UCSD-AML1 (cell line): Measurements from ENCODE around the gene AMMECR1.
"Not testable (repeated sequence)": the region's sequence is repeated elsewhere in the genome, so short reads cannot be mapped to it uniquely, and the experiment has no call there.

ENCODE experiments used
- DNase-seq: peaks from one replicate; lab custom pipeline; 2025; ENCODE audit not compliant: unreplicated experiment; lab: John Stamatoyannopoulos, UW

The AMMECR1 gene

DNA sequence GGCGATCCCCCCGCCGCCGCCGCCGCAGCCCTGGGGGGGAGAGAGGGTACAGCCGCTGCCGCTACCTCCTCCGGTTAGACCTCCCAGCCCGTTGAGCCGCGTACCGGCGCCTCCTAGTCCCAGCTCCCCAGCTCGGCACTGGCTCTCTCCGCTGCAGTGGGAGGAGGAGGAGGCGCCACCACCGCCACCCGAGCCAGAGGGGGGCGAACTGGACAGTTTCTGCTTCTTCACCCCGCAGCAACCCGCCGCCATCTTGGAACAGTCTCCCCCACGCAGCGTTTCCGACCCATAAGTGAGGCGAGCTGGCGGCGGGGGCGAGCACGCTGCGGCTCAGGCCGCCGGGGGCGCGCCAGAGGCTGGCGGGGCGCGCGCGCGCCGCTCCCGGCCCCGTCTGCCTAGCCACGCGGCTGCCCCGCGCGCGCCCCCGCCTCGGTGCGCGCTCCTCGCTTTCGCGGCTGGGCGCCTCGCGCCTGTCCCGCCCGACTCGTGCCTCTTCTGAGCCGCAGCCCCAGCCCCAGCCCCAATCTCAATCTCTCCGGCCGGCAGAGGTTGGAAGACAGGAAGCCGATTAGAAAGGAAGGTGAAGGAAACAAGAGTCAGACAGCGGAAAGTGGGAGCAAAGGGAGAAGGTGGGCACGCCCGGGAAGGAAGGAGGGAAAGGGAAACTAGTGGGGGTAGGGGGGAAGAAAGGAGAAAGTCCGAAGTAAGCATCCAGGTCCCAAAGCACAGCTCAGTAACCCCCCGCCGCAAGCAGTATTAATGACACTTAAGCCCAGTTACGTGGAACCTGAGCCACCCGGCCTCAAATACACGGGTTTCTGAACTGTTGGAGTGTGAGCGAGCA, at the start of gene AMMECR1:
Gene AMMECR1 (minus strand): TSS at position 266 of the 844 bp plus-strand sequence. CDS start 14 bp downstream, at position 252.
- peak; percentile 75 for DNase-seq

DNA sequence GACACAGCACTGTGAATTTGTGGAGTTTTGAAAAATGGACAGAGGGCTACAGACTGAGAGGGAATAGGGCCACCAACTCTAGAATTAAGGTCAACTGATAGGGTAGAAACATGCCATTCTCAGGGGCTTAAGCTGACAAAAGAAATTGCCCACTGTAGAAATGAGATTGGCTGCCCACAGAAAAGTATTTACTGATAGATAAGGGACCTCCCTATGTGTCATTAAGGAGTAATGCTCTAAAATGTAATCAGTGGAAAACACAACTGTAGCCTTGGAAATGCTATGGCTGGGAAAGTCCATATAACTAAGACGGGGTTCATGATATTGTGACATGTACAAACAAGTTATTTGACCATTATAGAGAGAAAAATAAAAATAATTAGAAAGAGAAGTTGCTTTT, 45.4 kb upstream of the AMMECR1 start:
- no peak for DNase-seq

- DNase-seq = no peak
Measured at GRCh38 chrX:110359273-110359672, 41.4 kb upstream of the AMMECR1 start.

- no peak for DNase-seq
Measured at GRCh38 chrX:110358548-110358947, 40.7 kb upstream of the AMMECR1 start, which contains the start of gene RTL9. TSS of gene RTL9 (plus strand) at chrX:110358848. CDS start at chrX:110450618, 91,770 bp downstream.

GRCh38 chrX:110346681-110347080, 28.8 kb upstream of the AMMECR1 start:
- DNase-seq = no peak

GRCh38 chrX:110341189-110342035, 23.5 kb upstream of the AMMECR1 start:
- no peak for DNase-seq

DNA sequence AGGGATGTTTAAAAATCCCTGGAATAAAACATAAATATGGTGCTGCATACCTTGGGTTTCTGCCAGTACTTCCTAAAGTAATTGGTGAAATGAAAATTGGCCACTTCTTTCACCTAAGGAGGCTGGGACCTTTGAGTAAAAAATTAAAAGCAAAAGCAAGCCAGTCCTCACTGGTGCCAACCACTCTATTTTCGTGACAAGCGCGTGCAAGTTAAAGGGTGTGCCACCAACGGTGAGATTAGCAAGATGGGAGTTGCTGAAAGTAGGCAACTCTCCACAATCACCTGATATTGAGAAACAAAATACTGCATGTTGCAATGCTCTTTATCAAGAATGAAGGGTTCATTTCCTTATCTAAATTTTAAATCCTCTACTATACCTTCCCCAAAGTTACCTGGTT, 21.1 kb upstream of the AMMECR1 start:
- no peak for DNase-seq

GRCh38 chrX:110333458-110333857, 15.6 kb upstream of the AMMECR1 start:
- DNase-seq = not testable (repeated sequence)

- DNase-seq = no peak
Measured at GRCh38 chrX:110331444-110332030, 13.7 kb upstream of the AMMECR1 start.

- not testable (repeated sequence) for DNase-seq
Measured at GRCh38 chrX:110328613-110329012, 10.7 kb upstream of the AMMECR1 start.

DNA sequence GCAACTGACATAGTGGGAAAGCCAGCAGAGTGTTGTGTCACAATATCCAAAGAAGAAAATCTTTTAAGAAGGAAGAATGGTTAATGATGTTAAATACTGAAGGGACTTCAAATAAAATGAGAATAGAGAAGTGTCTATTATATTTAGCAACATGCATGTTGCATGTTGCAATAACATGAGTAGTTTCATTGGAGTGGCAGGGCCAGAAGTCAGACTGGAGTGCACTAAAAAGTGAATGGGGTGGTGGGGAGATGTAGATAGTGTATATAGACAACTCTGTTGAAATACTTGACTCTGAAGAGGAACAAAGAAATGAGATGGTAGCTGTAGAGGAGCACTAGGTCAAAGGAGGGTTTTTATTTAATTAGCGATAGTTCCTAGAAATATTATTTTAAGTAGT, 9.5 kb upstream of the AMMECR1 start:
- DNase-seq = no peak

- no peak for DNase-seq
Measured at GRCh38 chrX:110326712-110327111, 8.8 kb upstream of the AMMECR1 start.

- DNase-seq = no peak
Measured at GRCh38 chrX:110322603-110323002, 4.7 kb upstream of the AMMECR1 start.

DNA sequence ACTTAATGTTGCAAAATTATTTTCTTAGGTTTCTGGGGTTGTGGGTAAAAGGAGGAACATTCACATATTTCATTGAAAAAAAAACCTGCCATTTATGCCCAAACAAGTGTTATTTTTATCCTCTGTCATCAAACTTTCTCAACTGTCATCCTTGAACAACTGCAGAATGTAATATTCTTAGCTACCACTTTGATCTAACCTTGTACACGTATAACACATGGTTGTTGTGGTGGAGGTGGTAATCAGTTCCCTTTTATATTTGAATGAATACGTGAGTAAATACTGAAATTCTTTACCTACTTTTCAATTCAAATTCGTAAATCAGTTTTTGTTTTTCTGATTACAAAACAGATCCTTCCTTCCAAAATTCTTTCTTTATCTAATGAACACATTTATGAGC, 3.8 kb upstream of the AMMECR1 start:
- DNase-seq = no peak

- DNase-seq = no peak
Measured at GRCh38 chrX:110321081-110321480, 3.2 kb upstream of the AMMECR1 start.

DNA sequence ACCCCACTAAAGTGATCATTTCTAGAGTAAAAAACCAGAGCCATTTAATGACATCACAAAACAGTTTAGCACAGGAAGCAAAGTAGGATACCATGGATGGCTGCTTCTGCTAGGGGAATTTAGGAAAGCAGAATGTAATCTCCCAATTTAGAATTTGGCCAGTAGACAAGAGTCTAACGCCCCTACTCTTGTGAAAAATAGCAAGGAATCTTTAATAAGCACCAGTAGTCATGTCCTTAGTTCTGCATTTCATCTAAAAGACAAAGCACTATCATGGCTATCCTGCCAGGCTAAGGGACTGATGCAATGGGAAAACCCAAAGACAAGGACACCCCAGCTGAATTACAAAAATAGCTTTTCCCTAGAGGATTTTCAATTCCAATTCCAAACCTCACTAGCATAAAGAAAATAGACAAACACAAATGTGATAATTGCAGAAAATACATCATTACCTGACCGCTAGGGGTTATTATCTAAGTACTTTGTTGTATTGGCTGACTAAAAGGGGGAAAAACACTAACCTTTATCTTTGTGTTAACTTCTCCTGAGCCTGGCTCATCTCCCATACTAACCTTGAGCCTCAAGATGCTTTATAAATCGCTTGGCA, 2.6 kb upstream of the AMMECR1 start:
- DNase-seq = no peak

- DNase-seq = no peak
Measured at GRCh38 chrX:110318664-110318968, 731 bp upstream of the AMMECR1 start.

- peak; percentile 38 for DNase-seq
Measured at GRCh38 chrX:110317061-110317819, 645 bp downstream of the AMMECR1 start.

- DNase-seq = no peak
Measured at GRCh38 chrX:110316351-110317060, 1.4 kb downstream of the AMMECR1 start.

DNA sequence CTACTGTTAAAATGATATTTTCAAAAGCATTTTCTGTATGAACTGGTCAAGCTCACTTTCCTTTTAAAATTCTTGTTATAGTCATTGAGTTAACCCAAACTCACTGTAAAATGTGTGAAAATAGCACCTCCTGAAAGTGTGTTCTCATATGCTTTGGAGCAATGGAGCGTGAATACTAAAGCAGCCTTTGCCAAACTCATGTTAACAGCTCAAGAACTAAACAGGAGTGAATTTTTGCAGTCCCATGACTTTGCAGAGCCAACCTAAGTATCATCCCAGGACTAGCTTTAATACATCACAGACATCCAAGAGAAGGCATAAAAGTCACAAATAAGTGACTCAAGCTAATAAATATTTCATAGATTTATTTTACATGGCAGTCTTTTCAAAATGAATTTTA, 2.3 kb downstream of the AMMECR1 start:
- DNase-seq = no peak
